T-helper 9 cell (primary cell): ENCODE measurements around the gene POLA2.
"Not testable (repeated sequence)": the region's sequence is repeated elsewhere in the genome, so short reads cannot be mapped to it uniquely, and the experiment has no call there.

Experiments used
- DNase-seq: peaks from one replicate; pipeline ENCODE4 v3.0.0-alpha.2; 2020

Gene POLA2

DNA sequence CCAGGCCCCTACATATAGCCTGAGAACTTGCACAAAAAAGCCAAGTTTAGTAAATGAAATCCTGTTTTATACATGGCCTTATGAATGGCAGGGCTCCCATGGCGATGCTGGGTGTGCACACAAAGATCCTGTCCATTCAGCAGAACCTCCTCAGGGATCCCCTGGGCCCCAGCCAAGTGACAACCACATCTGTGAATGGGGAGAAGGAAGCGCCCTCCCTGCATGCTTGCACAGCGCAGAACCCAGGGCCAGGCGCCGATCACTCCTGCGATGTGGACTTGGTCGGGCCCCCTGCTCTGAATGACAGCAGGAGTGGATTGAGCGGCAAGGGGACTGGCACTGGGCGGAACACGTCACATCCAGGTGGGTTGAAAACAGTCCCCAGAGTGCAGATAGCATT lies 48.5 kb downstream of the POLA2 start:
- no peak for DNase-seq

- DNase-seq, result no peak
Measured at GRCh38 chr11:65310736-65311135, 49.0 kb downstream of the POLA2 start.

- no peak for DNase-seq
Measured at GRCh38 chr11:65311170-65311678, 49.5 kb downstream of the POLA2 start.

GRCh38 chr11:65314501-65315203 lies 52.9 kb downstream of the POLA2 start, which contains the start of gene CDC42EP2:
CDC42EP2 (plus strand) TSS chr11:65314866; CDS start chr11:65320899, 6,033 bp downstream.
- DNase-seq, result peak; percentile 78

GRCh38 chr11:65315204-65315865 lies 53.6 kb downstream of the POLA2 start:
- peak; percentile 81 for DNase-seq

DNA sequence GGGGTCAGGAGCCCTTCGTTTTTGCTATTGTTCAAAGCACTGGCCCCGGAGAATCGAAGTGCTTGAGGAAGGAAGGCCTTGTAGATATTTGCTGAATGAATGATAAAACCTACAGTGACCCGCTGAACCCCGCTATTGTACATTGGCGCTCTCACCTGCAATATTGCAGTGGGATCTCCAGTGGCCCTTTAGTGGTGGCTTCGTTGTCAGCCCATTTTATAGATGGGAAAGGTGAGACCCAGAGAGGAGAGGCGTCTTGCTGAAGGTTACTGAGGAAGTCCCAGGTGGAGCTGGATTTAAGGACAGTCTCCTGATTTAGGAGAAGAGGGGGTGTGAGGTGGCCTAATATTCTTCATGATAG lies 54.1 kb downstream of the POLA2 start:
- no peak for DNase-seq

DNA sequence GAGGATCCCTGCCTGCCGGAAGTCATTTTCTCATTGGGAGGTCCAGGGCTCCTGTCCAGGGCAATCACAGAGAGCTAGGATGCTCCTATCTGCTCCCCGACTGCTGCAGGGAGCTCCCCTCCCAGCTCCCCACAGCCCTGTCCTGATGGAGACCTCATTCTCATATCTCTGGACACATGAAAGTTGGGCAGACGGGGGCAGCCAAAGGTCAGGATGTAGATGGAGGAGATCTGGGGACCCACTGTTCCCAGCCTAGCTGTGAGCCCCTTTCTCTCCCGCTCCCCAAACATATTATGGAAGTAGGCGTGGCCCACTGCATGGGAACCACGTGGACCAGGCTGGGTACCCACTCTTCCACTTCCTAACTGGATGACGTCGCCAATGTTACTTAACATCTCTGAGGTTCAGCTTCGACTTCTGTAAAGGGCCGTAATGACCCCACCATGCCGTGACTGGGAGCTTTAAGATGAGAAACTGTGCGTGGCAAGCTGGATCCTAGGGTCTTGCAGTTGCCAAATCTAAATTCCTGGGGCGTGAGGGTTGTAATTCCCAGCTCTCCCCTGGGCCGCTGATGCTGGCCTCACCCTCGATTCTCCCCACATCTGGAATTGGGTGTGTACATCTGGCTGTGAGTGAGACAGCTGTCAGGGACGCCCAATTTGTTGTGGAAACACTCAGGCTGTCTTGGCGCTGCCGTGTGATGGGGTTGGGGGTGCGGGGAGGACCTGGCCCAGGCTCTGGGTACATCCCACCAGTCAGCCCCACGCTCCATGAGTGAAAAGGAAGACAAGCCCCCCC lies 54.7 kb downstream of the POLA2 start:
- no peak for DNase-seq

DNA sequence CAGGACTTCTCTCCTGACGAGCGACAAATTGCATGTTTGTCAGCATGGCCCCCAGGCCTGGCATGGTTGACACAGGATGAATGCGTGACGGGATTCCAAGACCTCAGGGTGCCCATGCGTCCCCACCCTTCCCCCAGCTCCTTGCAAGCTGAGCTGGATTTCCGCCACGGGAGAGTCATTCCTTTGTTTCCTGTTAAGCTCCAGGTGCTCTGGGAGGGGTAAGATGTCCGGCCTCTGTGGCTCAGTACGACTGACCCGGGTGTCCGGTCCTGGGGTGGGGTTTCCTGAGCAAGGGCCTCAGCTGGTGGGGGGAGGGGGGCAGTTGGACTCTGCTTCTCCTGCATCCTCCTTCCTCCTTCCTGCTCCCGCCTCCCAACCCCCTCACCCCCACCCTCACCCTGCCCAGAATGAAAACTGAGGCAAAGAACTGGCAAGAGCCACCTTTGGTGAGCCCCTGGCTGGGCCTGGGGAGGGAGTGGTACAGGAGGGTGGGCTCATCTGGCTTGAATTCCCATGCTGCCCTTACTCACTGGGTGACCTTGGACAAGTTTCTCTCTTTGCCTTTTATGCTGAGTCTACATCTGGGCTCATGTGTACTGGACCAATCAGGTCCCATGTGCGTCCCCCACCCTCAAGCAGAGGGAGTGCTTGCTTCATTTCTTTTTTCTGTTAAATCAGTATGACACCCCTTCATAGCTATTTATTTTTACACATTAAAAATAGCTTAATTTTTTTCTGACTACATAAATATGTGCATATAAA lies 55.4 kb downstream of the POLA2 start:
- DNase-seq, result no peak

GRCh38 chr11:65320386-65321075 lies 58.8 kb downstream of the POLA2 start:
- DNase-seq, result no peak

GRCh38 chr11:65321076-65321475 lies 59.3 kb downstream of the POLA2 start:
- no peak for DNase-seq

DNA sequence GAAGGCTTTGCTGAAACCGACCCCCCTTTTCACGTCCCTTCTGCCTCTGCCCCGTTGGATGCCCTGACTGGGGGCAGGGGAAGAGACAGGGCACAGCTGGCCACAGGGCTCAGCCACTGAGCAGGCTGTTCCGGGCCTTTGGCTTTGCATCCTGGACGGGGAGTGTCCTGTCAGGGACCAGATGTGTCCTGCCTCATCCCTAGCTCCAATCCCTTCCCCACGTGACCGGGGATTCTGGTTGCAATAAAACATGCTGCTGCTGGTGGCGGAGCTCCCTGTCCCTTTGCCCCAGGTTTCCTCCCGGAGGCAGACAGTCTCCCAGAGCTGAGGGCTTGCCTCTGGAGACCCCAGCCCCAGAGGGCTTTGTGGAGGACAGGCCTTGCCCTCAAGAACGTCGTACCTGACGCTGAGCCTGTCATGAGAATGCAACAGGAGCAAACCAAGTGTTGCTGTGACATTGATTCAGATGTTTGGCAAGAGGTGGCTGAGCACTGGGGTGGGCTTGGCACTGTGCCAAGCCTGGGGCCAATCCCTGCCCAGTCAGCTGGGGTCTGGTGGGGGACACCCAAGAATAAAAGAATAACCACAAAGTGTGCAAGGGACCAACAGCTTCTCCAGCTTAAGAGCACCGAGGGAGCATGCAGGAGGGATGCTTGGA lies 60.2 kb downstream of the POLA2 start:
- DNase-seq, result no peak

DNA sequence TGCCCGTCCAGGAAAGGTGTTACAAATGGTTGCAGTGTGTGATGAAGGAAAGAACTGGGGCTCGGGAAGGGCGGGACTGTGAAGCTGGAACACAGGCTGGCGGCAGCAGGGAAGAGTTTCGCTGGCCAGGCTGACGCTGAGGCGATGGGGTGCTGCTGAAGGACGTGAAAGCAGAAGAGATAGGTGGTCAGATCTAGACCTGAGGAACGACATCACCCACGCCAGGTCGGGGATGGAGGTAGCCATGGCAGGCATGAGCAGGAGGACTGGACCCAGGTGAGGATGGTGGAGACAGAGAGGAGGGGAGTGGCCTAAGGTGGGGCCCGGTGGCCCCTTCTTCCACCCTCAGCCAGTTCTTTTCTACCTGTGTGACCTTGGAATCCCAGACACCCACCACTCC lies 62.1 kb downstream of the POLA2 start:
- no peak for DNase-seq

GRCh38 chr11:65325435-65325834 lies 63.7 kb downstream of the POLA2 start:
- no peak for DNase-seq

- no peak for DNase-seq
Measured at GRCh38 chr11:65327021-65327420, 65.3 kb downstream of the POLA2 start.

DNA sequence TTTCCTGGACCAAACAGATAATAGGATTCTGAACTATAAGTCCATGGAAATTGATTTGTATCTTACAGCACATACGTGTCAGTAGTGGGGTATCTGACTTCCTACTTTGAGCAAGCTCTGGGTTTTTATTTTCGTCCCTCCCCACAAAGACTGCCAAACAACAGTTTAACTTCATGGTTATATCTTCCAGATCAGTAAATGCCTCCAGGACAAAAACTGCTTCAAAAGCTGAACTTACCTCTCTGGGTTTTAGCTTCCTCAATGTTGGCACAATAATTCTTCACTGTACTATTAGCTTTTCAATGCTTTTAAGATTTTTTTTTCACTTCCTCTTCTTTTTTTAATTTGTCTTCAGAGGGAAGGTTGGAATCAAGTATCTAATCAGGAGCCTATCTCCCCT lies 67.7 kb downstream of the POLA2 start:
- DNase-seq, result no peak

DNA sequence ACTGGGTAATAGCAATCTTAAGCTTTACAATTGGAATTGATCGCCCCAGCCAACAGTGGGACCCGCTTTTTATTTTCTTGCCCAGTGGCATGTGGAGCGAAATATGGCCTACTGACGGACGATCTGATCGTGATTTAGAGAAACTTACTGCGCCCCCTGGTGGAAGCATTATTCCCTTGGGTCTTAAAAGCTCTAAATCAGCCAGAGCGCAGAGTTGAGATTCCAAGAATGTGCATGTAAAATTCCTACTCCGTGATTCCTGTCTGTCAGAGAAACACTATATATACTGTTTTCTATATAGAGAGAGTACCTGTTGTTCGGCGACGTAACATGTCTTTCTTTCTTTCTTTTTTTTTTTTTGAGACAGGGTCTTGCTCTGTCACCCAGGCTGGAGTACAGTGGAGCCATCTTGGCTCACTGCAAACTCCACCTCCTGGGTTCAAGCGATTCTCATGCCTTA lies 68.2 kb downstream of the POLA2 start:
- DNase-seq, result peak; percentile 83

DNA sequence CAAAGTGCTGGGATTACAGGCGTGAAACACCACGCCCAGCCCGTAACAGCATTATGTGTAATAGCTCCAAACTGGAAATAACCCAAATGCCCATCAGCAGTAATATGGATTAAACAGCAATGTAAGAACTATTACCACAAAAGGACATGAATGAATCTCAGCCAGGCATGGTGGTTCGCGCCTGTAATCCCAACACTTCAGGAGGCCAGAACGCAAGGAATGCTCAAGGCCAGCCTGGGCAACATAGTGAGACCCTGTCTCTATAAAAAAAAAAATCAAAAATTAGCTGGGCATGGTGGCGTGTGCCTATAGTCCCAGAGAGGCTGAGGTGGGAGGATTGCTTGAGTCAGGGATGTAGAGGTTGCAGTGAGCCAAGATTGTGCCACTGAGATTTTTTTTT lies 68.8 kb downstream of the POLA2 start:
- DNase-seq, result no peak

DNA sequence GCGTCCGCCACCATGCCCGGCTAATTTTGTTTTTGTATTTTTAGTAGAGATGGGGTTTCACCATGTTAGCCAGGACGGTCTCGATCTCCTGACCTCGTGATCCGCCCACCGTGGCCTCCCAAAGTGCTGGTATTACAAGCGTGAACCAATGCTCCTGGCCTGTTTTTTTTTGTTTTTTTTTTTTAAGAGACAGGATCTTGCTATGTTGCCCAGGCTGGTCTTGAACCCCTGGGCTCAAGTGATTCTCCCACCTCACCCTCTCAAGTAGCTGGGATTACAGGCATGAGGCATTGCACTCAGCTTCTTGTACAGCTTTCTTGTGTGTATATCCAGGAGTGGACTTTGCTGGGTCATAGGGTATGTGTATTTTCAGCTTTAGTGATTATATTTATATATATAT lies 70.8 kb downstream of the POLA2 start:
- not testable (repeated sequence) for DNase-seq

DNA sequence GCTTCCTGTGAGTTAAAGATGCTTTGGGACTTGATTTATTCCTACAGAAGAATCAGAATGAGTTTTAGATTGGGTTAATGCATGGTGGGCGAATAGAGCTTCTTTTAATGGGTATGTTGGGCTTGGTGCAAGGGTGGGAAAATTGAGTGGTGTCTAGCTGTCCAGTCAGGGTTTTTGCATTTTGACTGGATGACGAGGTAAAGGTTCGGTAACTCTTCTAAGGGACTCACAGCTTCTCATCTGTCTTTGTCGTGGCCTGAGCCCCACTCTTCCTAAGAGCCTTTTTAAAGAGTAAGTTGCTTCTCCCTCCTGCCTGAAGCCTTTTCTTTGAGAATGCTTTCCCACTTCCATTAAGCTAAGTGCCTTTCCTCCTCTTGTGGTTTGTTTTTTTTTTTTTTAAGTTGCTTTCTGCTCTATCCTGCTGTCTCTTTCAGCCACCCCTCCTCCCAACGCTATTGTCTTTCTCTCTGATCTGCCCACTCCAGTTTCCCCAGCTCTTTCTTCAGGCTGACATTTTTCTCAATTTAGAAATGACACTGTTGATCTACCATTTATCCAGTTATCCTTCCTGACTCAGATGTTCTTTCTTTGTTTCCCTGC lies 73.0 kb downstream of the POLA2 start:
- DNase-seq, result no peak

- no peak for DNase-seq
Measured at GRCh38 chr11:65338676-65339075, 76.9 kb downstream of the POLA2 start.

DNA sequence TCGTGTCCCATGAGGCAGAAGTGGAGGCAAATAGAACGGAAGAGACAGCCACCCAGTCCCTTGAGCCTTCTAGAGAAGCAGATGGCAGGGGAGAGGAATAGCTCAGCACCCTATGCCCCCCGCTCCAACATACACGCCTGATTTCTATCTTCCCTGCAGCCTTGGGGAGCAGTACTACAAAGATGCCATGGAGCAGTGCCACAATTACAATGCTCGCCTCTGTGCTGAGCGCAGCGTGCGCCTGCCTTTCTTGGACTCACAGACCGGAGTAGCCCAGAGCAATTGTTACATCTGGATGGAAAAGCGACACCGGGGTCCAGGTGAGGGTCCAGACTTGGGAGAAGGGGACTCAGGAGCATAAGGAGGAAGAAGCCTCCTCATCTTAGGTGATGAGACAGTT lies 78.5 kb downstream of the POLA2 start:
- no peak for DNase-seq
